GM19397 (cell line): Measurements from ENCODE around the gene IFT20.

Experiments
- ATAC-seq: cut with Tn5 transposase; IDR thresholded peaks from one replicate; pipeline ENCODE4 v1.9.1; 2021; ENCODE audit warnings: mild to moderate bottlenecking, moderate library complexity; ENCODE audit not compliant: unreplicated experiment

IFT20 gene

DNA sequence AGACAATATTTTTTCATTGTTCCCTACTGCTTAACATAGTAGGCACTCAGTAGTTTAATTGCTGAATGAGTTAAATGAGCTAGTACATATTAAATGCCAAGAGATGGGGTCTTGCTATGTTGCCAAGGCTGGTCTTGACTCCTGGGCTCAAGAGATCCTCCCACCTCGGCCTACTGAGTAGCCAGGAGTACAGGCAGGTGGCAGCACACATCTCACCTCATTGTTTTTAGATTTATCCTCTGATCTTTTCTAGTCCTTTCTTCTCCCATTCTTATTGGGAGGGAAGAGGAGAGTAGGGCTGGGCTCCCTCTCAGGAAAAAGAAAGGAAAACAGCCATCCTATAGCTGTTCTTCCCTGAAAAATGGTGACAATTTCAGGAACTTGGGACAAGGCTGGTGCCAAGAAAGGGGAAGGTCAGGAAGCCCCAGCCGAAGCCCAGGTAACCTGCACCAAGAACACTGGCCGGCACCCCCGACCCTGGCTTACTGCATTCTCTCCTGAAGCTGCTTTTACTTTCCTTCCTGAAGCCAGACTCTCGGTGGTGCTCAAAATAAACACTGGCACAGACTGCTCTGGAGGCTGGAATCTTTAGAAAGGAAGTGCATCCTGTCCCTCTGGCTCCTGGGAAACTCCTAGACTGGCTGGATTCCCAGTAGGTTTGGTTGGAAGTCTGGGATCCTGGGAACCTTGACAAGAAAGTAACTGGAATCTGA lies 2.9 kb upstream of the IFT20 start:
- no peak for ATAC-seq

DNA sequence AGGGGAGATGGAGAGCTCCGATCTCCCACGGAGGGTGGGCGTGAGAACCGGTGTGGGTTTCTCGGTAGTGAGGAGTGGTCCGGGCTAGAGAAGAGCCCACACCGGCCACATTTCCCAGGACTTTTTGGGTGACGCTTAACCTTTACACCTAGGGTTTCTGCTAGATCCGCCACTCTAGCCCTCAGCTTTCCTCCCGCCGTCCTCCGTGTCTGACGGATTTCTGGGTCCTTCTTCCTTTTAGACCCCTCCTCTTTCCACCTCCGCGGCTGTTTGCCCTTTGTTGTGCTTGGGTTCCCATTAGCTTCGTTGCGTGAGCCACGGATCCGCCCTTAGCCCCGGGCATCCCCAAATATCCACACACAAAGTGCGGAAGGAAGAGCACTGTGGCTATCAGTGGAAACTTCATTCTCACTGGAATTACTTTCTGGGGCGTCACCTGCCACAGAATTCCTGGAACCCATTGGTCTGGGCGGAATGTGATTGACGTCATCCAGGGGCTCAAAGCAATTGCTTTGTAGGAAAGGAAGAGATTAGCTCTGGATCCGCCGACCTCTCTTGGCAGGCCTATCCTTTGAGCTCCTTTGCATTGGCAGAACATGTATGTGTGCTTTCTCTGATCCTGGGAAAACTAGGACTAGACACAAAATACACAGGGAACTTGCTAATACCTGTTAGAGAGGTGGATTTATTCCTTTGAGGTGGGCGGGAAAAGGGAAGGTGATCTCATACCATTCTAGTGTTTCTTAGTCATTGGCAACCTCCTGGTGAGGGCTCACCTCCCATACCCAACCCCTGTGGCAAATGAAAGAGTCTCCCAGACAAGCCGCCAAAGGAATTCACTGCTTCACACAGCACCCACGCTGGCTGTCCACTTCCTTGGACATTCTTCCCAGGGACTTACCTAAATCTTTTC lies 943 bp upstream of the IFT20 start:
- no peak for ATAC-seq

DNA sequence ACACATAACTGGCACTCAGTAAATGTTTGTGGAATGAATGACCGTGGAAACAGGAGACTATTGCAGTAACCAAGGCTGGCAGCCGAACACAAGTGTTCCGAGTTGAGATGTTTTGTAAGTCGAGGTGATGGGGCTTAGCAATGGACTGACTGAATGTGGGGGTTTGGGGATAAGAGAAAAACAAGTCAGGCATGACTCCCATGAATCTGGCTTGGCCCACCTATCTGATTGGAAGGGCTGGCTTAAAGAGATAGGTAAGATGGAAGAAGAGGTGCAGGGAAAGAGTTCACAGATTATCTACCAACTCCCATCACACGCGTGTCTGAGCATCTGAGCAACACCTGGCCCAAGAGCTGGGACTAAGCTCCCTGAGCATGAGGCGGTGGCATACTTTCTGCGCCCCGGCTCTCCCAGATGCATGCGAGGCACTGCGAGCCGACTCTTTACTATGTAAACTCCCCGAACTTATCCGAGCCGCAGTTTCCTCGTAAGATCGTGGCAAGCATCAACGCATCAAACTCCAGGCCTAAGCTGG lies 539 bp downstream of the IFT20 start:
- no peak for ATAC-seq

DNA sequence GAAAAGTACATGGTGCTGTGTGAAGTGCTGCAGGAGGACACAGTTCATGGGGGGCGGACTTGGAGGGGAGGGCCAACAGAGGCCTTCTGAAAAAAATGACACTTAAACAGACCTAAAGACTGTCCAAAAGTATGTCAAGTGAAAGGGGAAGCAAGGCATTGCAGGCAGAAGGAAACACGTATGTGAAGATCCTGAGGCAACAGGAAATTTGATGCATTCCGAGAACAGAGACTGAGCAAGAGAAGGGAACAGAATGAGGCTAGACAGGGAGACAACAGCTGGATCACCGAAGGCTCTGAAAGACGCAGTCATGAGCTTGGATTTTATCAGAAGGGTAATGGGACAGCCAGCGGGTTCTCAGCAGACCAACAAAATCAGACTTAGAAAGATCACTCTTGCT lies 1.1 kb downstream of the IFT20 start:
- no peak for ATAC-seq

DNA sequence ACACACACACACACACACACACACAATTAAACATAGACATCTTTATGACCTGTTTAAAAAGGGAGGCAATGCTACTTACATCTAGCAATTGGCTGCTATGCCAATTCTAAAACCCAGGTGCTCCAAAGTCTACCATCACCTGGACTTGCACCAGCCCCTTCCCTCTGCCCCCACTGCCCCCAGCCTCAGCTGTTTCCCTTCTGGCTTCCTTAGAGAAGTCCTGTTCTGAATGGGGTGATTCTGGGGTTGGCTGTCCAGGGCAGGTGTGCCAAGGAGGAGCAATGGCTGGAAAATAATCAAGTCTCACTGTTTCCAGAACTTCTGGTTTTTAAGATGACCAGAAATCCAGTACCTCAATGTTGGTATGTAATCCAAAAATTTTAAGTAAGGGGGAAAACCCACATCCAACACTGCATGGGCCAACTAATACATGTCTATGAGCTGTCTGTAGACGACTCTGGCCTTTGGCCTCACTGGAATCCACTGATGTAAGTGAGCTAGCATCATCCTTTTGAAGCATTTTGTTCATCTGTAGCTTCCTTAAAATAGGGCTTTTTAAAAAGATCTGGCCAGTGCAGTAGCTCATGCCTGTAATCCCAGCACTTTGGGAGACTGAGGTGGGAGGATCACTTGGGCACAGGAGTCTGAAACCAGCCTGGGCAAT lies 2.1 kb downstream of the IFT20 start:
- ATAC-seq: no peak

DNA sequence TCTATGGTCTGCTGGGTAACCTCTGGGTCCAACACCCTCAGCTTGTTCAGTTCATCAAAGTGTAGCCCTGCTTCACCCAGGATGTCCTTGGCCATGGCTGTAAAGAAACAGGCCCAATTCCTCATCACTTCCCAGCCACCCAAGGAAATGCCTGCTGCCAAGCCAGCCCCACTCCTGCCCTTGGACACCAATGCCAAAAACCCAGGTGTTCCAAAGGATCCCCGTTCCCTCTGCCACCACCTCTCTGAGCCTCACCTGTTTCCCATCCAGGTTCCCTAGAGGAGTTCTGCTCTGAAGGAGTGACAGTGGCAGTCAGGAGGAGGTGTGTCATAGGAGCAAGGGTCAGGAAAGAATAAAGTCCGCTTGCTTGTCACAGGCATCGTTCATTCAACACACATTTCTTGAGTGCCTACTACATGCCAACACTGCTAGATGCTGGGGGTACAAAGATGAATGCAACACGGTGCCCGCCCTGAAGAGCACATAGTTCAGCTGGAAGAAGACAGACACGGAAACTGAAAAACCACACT lies 3.3 kb downstream of the IFT20 start:
- no peak for ATAC-seq

DNA sequence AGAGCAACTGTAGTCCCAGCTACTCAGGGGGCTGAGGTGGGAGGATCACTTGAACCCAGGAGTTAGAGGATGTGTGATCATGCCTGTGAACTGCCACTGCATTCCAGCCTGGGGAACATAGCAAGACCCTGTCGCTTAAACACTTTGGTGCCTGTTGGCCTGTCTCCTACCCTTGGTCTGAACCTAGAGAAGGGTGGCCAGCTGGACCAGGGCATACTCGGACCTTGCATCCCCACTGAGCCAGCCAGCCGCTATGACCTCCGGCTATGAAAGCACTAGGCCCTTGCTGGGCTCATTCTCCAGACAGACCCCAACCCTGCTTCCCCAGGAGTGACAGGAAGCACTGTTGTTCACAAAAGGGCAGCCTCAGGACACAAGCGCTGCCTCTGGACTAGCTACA lies 4.6 kb downstream of the IFT20 start:
- ATAC-seq: no peak

DNA sequence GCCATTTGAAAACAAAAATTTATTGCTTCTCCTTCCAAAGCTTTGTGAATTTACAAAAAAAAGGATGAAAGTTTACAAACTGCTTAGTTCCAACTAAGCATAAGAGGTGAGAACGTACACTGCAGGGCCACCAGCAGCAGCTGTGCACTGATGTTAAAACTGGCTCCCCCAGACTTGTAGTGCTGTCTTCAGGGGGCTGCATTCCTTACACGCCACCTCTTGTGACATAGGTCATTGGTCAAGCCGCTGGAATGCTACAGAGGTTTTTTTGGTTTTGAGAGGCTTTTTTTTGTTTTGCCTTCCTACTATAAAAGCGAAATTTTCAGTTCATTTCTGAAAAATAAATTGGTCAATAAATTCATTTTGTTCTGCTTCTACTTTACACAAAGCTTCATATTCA lies 6.9 kb downstream of the IFT20 start:
- no peak for ATAC-seq

DNA sequence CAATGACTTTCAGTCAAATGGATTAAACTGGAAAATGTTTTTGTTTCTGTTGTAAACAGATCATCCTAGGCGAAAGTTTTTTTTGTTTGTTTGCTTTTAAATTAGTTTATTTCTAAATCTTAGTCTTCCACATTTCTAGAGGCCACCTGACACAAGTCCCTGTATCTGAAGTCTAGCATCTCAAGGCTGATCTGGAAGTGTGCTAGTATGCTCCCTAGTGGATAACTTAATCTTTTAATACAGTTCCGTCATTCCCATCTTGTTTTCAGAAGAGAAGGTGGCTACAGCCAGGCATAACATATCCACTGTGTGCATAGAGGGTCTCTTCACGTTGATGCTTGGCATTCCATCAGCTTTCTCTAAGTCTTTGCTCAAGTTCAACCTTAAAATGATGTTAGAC lies 7.6 kb downstream of the IFT20 start:
- no peak for ATAC-seq

DNA sequence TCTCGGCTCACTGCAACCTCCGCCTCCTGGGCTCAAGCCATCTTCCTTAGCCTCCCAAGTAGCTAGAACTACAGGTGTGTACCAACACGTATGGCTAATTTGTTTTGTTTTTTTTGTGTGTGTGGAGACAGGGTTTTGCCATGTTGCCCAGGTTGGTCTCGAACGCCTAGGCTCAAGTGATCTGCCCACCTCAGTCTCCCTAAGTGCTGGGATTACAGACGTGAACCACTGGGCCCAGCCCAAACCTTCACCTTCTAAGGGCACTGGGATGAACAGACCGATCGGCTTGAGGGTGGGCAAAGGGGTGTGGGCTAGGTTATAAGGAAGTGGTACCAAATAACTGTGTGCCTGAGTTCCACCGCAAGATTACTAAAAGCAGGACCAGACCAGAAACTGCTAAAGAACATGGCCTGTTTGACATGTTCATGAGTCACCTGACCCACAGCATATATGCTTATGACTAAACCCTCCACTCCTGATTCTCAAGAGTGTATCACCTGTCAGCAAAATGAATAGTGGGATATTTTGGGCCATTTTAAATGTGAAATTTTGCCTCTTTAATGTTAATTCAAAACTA lies 8.2 kb downstream of the IFT20 start:
- no peak for ATAC-seq

DNA sequence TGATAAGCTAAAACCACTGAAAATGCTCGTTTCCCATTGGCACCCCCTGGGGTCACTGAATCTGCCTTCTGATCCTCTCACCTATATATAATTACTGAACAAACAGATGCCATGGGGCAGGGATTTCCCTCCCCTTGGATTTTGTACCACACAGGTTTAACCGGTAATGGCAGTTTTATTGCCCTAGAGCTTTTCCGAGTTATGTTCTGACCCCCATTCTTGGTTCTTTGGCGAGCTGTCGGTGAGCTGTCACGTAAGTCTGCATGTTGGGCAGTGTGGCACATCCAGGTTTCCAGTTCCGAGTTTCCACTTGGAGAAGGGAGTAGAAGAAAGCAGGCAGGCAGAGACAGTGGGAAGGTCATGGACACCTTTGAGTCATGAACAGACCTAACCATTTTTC lies 9.2 kb downstream of the IFT20 start:
- no peak for ATAC-seq

DNA sequence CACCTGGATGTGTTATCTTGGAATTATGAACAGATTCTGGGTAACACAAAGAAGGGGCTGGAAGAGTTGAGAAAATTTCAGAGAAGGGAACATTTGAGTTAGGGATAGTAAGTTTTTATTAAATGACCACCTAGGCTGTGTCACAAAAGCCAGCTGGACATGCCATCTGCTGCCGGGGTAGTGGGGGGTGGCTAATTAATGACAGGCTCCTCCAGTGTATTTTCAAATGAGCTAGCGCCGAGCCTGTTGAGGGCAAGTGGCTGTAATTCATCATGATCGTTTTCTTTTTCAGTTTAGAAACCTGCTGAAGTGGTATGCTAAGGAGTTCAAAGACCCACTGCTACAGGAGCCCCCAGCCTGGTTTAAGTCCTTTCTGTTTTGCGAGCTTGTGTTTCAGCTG lies 10.1 kb downstream of the IFT20 start:
- no peak for ATAC-seq

DNA sequence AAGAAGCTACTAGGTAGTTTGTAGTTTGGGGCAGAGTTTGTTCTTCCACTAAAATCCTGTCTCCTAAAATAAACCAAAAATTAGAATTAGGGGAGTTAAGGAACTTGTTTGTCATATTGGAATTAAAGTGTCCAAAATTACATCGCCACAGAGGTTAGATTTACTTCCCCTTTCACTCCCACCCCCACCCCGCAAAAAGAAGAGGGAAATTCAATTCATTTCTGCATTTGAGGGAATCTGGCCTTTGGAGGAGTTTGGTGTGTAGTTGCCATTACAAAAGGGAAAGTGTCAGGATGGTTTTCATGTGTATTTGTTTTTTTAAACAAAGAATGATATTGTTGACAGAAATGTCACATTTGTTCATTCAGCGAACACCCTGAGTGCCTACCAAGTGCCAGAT lies 10.5 kb downstream of the IFT20 start:
- no peak for ATAC-seq

DNA sequence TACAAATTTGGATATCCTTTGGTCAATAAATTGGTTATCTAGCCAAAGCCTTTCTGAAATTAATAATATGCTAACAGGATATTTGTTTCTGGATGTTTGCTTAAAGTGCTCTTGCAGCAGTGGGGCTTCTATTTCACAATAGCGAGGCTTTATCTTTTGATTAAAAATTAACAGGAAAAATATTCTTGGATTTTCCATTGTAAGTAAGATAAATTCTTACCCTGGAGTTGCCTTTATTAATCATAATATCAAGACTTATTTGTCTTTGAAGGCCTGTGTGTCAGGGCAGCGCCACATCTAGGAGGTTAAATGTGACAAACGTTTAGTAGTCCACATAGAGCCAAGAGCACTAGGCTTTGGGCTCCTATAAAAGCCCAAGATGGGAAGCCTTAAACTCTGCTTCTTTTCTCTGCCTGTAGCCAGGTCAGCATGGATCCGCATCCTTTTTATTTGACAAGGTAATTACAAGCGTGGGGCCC lies 11.0 kb downstream of the IFT20 start:
- no peak for ATAC-seq

DNA sequence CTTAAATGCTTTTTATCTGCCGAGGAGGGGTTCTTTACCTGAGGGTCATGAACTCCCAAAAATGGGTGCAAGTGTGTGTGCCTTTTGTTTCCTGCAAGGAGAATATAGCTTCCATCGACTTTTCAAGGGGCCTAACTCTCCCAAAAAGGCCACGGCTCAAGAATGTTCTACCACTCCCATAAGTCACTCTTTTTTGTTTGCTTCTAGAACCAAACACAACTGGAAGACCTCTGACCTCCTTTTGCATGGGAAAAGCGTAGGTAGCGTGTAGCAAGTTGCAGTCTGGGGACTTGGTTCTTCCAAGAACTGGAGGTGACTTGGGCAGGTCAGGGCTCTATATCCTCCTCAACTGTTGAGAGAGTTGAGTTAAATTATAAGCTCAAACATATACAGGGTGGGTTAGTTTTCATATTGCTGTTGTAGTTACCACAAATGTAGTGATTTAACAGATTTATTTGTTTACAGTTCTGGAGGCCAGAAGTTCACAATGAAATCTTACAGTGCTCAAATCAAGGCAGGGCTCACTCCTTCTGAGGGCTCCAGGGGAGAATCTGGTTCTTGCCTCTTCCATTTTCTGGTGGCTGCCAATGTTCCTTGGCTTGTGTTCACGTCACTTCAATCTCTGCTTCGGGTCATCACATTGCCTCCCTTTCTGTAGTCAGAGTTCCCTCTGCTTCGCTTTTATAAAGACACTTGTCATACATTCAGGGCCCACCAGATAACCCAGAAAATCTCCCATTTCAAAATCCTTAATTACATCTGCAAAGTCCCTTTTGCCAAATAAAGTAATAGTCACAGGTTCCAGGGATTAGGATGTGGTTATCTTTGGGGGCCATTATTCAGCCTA lies 14.8 kb downstream of the IFT20 start:
- ATAC-seq: no peak

DNA sequence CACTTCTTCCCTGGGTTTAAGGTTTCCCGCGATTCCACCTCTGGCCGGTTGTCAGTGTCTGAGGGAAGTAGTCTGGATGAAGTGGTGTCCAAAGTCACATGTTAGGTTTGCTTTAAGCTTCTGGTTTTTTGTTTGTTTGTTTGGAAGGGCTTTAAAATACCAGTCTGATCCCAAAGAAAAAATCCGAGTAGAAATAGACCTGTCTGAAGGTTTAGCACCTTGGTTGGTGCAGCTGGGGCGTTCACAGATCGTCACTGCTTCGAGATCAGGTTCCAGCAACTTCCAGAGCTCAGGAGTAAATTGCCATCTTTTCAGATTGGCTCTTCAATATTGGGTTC lies 15.7 kb downstream of the IFT20 start:
- no peak for ATAC-seq

DNA sequence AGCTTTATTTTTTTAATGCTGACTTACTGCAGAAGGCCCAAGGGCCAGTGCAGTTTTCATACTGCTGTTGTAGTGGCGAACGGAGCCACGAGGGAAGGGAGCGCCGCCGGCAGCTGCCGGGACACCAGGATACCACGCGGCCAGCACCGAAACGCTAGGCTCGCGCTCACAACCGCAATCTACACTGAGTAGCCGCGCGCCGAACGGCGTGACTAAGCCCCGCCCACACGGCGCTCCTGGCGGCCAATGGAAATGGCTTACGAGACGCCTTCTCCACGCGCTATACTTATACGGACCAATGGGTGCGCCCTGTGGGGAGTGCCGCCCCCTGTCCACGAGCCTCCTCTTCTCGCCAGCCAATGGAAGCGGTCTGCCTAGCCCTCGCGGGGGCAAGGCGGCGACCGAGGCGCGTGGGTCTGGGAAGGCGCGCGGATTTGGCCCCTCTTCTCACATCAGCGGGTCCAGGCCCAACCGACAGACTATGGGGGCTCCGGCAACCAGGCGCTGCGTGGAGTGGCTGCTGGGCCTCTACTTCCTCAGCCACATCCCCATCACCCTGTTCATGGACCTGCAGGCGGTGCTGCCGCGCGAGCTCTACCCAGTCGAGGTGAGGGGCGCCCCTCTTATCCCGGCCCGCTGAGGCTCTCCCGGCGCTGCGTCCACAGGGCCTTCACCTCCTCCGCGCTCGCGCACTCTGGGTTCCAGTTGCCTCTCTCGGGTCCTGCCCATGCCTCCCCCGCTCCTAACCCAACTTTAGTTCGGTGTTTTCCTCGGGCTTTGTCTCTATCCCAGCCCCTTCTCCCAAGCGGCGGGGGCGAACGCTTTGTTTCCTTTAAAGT lies 16.3 kb downstream of the IFT20 start, which contains the start of gene TMEM97:
TMEM97 (plus strand) TSS at position 442 of the 839 bp plus-strand sequence; CDS start at position 482, 40 bp downstream.
- peak; percentile 93 for ATAC-seq

DNA sequence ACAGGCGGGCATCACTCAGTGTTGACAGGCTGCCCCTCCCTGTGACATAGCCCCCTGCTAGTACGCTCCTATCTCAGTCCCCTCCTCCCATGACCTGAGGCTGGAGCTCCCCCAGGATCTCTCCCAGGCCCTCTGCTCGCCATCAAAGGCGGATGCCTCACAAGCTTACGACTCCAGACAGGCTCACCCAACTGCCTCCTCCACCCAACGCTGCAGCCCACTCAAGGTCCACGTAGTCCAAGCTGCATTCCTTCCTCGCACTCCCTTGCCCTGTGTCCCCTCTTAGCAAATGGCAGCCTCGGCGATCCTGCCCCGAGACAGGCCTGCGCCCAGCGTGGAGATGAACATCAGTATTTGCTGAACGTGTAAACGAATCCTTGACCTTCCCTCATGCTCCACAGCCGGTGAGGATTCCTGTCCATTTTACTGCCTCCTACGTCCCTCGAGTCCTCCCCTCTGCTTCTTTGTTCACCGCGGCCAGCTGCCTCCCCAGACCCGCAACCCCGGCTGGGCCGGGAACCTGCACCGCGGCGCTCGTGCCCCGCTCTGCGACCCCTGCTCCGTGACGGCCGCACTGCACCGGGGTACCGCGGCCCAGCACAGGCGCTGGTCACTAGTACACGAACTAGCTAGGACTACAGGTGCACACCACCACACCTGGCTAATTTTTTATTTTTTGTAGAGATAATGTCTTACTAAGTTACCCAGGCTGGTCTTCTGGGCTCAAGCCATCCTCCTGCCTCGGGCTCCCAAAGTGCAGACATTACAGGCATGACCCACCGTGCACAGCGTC lies 17.1 kb downstream of the IFT20 start:
- ATAC-seq: peak; percentile 16
